HCT116 (cell line): ENCODE data around the gene PLA2G5. TPM values are rescaled to one million over a fixed set of nuclear protein-coding genes. Genes with fewer than 3 reads are reported as not detected.

Source experiments
- ATAC-seq: fragments of 200-7000 bp; cut with Tn5 transposase; 2 replicates; pipeline ENCODE4 v1.9.1; 2020; ENCODE audit warnings: mild to moderate bottlenecking, moderate library complexity
- BruUV-seq: library from RNA; stranded (reverse); fragments of 400-500 nt; replicated peaks from 2 replicates; lab custom pipeline; 2021; lab: Mats Ljungman, UMichigan
- CTCF ChIA-PET: fragments of 300-600 bp; sonication (Branson Sonifier 250); formaldehyde crosslinking; loops from one replicate; lab custom pipeline; 2021; ENCODE audit warnings: antibody characterized with exemption; lab: Charles Lee
- POLR2A ChIA-PET: fragments of 300-600, 350-600 bp; sonication (Branson Sonifier 250); formaldehyde crosslinking; loops from one replicate; lab custom pipeline; 2021; ENCODE audit warnings: antibody characterized with exemption; lab: Charles Lee
- RAD21 ChIA-PET, 2 experiments: fragments of 300-600 bp; sonication (Branson Sonifier 250); formaldehyde crosslinking; loops; one replicate each; lab custom pipeline; 2023; ENCODE audit warnings: low total read pairs in 2 of 2; ENCODE audit not compliant: uncharacterized antibody in 2 of 2, unreplicated experiment in 2 of 2, low non-redundant PET in 1 of 2; lab: Charles Lee
- DNase-seq: peaks from one replicate; pipeline ENCODE4 v3.0.0-alpha.2; 2010; ENCODE audit warnings: low read depth, low spot score
- H2AFZ ChIP-seq: fragments of 200-600 bp; shearing (Covaris generic), sonication (generic); 2 replicates; pipeline ENCODE4 v1.6.1; 2017; ENCODE audit warnings: low read depth, mixed run types, mixed read lengths, antibody characterized with exemption, low read length; ENCODE audit not compliant: poor library complexity, severe bottlenecking
- H3K27ac ChIP-seq: 2 replicates; pipeline ENCODE4 v1.5.1; 2012; ENCODE audit warnings: low read depth, low read length
- H3K27me3 ChIP-seq: fragments of 200-600 bp; sonication (generic); 2 replicates; pipeline ENCODE4 v1.6.1; 2016; ENCODE audit warnings: mixed run types, low read length, mixed read lengths; ENCODE audit not compliant: insufficient read depth
- H3K36me3 ChIP-seq, 2 experiments: fragments of 200-500 bp in 1 of 2; fragments of 200-600 bp in 1 of 2; sonication (Bioruptor generic) in 1 of 2; sonication (generic) in 1 of 2; 2 replicates each; pipeline versions ENCODE4 v1.5.1 to v1.6.1; 2014 to 2016; ENCODE audit warnings: low read length in 2 of 2, inconsistent platforms in 1 of 2, mixed read lengths in 1 of 2, mixed run types in 1 of 2; ENCODE audit not compliant: insufficient read depth in 2 of 2, control insufficient read depth in 1 of 2
- H3K4me1 ChIP-seq, 2 experiments: fragments of 200-600 bp in 1 of 2; sonication (generic) in 1 of 2; 2 replicates each; pipeline versions ENCODE4 v1.5.1 to v1.6.1; 2012 to 2017; ENCODE audit warnings: low read length in 2 of 2, inconsistent platforms in 1 of 2, mild to moderate bottlenecking in 1 of 2, mixed read lengths in 1 of 2, mixed run types in 1 of 2, moderate library complexity in 1 of 2; ENCODE audit not compliant: insufficient read depth in 2 of 2, control insufficient read depth in 1 of 2
- H3K4me2 ChIP-seq: fragments of 200-600 bp; sonication (generic); 2 replicates; pipeline ENCODE4 v1.6.1; 2017; ENCODE audit warnings: mixed run types, low read length, mixed read lengths
- H3K4me3 ChIP-seq, 2 experiments: fragments of 200-600 bp in 1 of 2; sonication (generic) in 1 of 2; replicated peaks in 1 of 2; 2 replicates each; pipeline ENCODE4 v1.5.1; 2011 to 2016; ENCODE audit warnings: low read length in 2 of 2, control low read depth in 1 of 2, low read depth in 1 of 2, mild to moderate bottlenecking in 1 of 2, mixed read lengths in 1 of 2, mixed run types in 1 of 2
- H3K79me2 ChIP-seq: fragments of 200-600 bp; sonication (generic); 2 replicates; pipeline ENCODE4 v1.6.1; 2017; ENCODE audit warnings: mild to moderate bottlenecking, mixed run types, low read length, moderate library complexity, mixed read lengths; ENCODE audit not compliant: insufficient read depth
- H3K9ac ChIP-seq: fragments of 200-600 bp; sonication (generic); 2 replicates; pipeline ENCODE4 v1.6.1; 2016; ENCODE audit warnings: low read length, mixed read lengths
- H3K9me2 ChIP-seq: fragments of 200-600 bp; sonication (generic), shearing (Covaris generic); 2 replicates; pipeline ENCODE4 v1.6.1; 2017; ENCODE audit warnings: mixed run types, mild to moderate bottlenecking, moderate library complexity; ENCODE audit not compliant: insufficient read depth
- H3K9me3 ChIP-seq, 2 experiments: fragments of 200-500 bp in 1 of 2; fragments of 200-600 bp in 1 of 2; sonication (Bioruptor generic) in 1 of 2; sonication (generic) in 1 of 2; 2 replicates each; pipeline ENCODE4 v1.6.1; 2014 to 2017; ENCODE audit warnings: low read length in 2 of 2, mixed read lengths in 2 of 2, inconsistent platforms in 1 of 2, low read depth in 1 of 2, mild to moderate bottlenecking in 1 of 2, mixed run types in 1 of 2, moderate library complexity in 1 of 2; ENCODE audit not compliant: control insufficient read depth in 1 of 2, insufficient read depth in 1 of 2
- H4K20me1 ChIP-seq: fragments of 200-600 bp; sonication (generic), shearing (Covaris generic); 2 replicates; pipeline ENCODE4 v1.6.1; 2017; ENCODE audit warnings: mixed run types, mild to moderate bottlenecking, moderate library complexity; ENCODE audit not compliant: insufficient read depth
- ATF3 ChIP-seq: IDR thresholded peaks from 2 replicates; pipeline ENCODE4 v1.6.1; 2012
- CBX3 ChIP-seq: IDR thresholded peaks from 2 replicates; pipeline ENCODE4 v1.6.1; 2012; ENCODE audit warnings: low read depth
- CEBPB ChIP-seq: IDR thresholded peaks from 2 replicates; pipeline ENCODE4 v1.6.1; 2012; ENCODE audit warnings: low read depth
- ELF1 ChIP-seq: IDR thresholded peaks from 2 replicates; pipeline ENCODE4 v1.6.1; 2012; ENCODE audit warnings: low read depth, borderline replicate concordance
- EZH2phosphoT487 ChIP-seq: fragments of 200-600 bp; IDR thresholded peaks from 2 replicates; pipeline ENCODE4 v1.6.1; 2018; ENCODE audit warnings: antibody characterized with exemption, borderline replicate concordance
- MAX ChIP-seq: IDR thresholded peaks from 2 replicates; pipeline ENCODE4 v1.6.1; 2012
- POLR2AphosphoS5 ChIP-seq: IDR thresholded peaks from 2 replicates; pipeline ENCODE4 v1.6.1; 2011; ENCODE audit warnings: mild to moderate bottlenecking, low read depth, low read length, moderate library complexity
- REST ChIP-seq: IDR thresholded peaks from 2 replicates; pipeline ENCODE4 v1.6.1; 2012; ENCODE audit warnings: low read depth
- intact Hi-C: fragments of 100-400 bp; cut with micrococcal nuclease; formaldehyde crosslinking; loops from 2 replicates; pipeline ENCODE4 v1.10.0; 2022
- total RNA-seq: library from RNA; stranded (reverse); gene quantifications from one replicate; pipeline ENCODE4 v1.2.1, GENCODE V29; 2021; ENCODE audit not compliant: unreplicated experiment

Gene PLA2G5
- total RNA-seq, 1 experiment from 2014 or later = not detected

- Histone ChIP-seq H3K27me3 (peaks cover 10% of the 10 kb centered on the region; the same call in 1 of the 2 replicates), H2AFZ (no peak overlapping the region), H3K4me3 (no peak overlapping the region), H3K4me2 (no peak overlapping the region), H3K27ac (no peak overlapping the region), H3K9me3 (no peaks in the 10 kb centered on the region), H3K9me2 (no peaks in the 10 kb centered on the region), H3K36me3 (no peaks in the 10 kb centered on the region), H3K79me2 (no peaks in the 10 kb centered on the region), H4K20me1 (no peaks in the 10 kb centered on the region), H3K4me1 (no peaks in the 10 kb centered on the region), H3K9ac (no peak overlapping the region)
- no peak for ATAC-seq
- BruUV-seq = no TSS peak
- intact Hi-C loops = no loop called here
- ChIA-PET POLR2A (no interaction called here), RAD21 (no interaction called here), CTCF (no interaction called here)
- DNase-seq = no peak
- TF ChIP-seq CBX3 (no peak), EZH2phosphoT487 (no peak), MAX (no peak), REST (no peak), POLR2AphosphoS5 (no peak), ELF1 (no peak), CEBPB (no peak), ATF3 (no peak)
- TF ChIP-seq, all 23 proteins: peak for 0
These were observed 20.6 kb downstream of the PLA2G5 start for GRCh38 chr1:20090641-20091040.
